ENCODE measurements around the gene P2RY8.

- TF ChIP-seq ZNF707 (tag by site-specific recombination; IDR thresholded peaks at IDR 0.05): no peak
- TF ChIP-seq ZSCAN16 (tag by site-specific recombination; IDR thresholded peaks at IDR 0.05): no peak
- no peak for TF ChIP-seq ZBTB26 (tag by site-specific recombination; optimal IDR thresholded peaks at IDR 0.05)
- no peak for TF ChIP-seq YY1 (tag by site-specific recombination; IDR thresholded peaks at IDR 0.05)
- TF ChIP-seq REST (tag by site-specific recombination; IDR thresholded peaks at IDR 0.05): no peak
- no peak for TF ChIP-seq TCF7L2 (IDR thresholded peaks at IDR 0.05; ENCODE audit: borderline replicate concordance, low read depth, low read length)
- TF ChIP-seq CTCF (tag by site-specific recombination; IDR thresholded peaks at IDR 0.05): no peak
- TF ChIP-seq ZNF426 (tag by site-specific recombination; IDR thresholded peaks at IDR 0.05): no peak
- no peak for TF ChIP-seq SP3 (tag by site-specific recombination; IDR thresholded peaks at IDR 0.05)
- TF ChIP-seq ZNF600 (tag by site-specific recombination; IDR thresholded peaks at IDR 0.05): no peak
- no peak for TF ChIP-seq ZNF24 (tag by site-specific recombination; IDR thresholded peaks at IDR 0.05)
Observed at GRCh38 chrX:1545776-1546408, 8.9 kb upstream of the P2RY8 start.

Measured in HEK293 (cell line).